Measurements from ENCODE around the gene CCDC92. TPM values are rescaled to one million over a fixed set of nuclear protein-coding genes. Genes with fewer than 3 reads are reported as not detected.

The CCDC92 gene
- total and polyA plus RNA-seq, 2 of the 8 experiments (the other 6 are each of a cell fraction or from before 2014, with no cell fraction given) = 0.43 to 0.51 TPM

- TF ChIP-seq EZH2 (IDR thresholded peaks at IDR 0.05; ENCODE audit: low read depth, low read length, severe bottlenecking) = no peak
- no peak for TF ChIP-seq BACH1 (IDR thresholded peaks at IDR 0.05; ENCODE audit: low read length)
- no peak for TF ChIP-seq HDAC6 (IDR thresholded peaks at IDR 0.05; ENCODE audit: low read depth, low read length)
- TF ChIP-seq, protein P1, sequence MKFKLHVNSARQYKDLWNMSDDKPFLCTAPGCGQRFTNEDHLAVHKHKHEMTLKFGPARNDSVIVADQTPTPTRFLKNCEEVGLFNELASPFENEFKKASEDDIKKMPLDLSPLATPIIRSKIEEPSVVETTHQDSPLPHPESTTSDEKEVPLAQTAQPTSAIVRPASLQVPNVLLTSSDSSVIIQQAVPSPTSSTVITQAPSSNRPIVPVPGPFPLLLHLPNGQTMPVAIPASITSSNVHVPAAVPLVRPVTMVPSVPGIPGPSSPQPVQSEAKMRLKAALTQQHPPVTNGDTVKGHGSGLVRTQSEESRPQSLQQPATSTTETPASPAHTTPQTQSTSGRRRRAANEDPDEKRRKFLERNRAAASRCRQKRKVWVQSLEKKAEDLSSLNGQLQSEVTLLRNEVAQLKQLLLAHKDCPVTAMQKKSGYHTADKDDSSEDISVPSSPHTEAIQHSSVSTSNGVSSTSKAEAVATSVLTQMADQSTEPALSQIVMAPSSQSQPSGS (IDR thresholded peaks at IDR 0.05; ENCODE audit: low read length) = no peak
- no peak for TF ChIP-seq RBBP5 (IDR thresholded peaks at IDR 0.05; ENCODE audit: borderline replicate concordance, low read depth, low read length)
- TF ChIP-seq TBP (IDR thresholded peaks at IDR 0.05; ENCODE audit: low read depth, low read length) = no peak
- TF ChIP-seq ASH2L (IDR thresholded peaks at IDR 0.05; ENCODE audit: low read length) = no peak
- no peak for TF ChIP-seq EP300 (IDR thresholded peaks at IDR 0.05; ENCODE audit: borderline replicate concordance in 1 of 2, low read depth in 2 of 2, low read length in 2 of 2)
Measured at GRCh38 chr12:123890536-123890902, 82.1 kb downstream of the CCDC92 start (continued).
